GM19351 (cell line): ENCODE measurements around the gene PHLDA1.
A peak's percentile ranks its signal among the peaks of the same experiment; 100 is the strongest.
"Not testable (repeated sequence)": the region's sequence is repeated elsewhere in the genome, so short reads cannot be mapped to it uniquely, and the experiment has no call there.

ENCODE experiments used
- ATAC-seq: cut with Tn5 transposase; IDR thresholded peaks from one replicate; pipeline ENCODE4 v1.9.1; 2021; ENCODE audit warnings: mild to moderate bottlenecking, moderate library complexity; ENCODE audit not compliant: unreplicated experiment

The PHLDA1 gene

DNA sequence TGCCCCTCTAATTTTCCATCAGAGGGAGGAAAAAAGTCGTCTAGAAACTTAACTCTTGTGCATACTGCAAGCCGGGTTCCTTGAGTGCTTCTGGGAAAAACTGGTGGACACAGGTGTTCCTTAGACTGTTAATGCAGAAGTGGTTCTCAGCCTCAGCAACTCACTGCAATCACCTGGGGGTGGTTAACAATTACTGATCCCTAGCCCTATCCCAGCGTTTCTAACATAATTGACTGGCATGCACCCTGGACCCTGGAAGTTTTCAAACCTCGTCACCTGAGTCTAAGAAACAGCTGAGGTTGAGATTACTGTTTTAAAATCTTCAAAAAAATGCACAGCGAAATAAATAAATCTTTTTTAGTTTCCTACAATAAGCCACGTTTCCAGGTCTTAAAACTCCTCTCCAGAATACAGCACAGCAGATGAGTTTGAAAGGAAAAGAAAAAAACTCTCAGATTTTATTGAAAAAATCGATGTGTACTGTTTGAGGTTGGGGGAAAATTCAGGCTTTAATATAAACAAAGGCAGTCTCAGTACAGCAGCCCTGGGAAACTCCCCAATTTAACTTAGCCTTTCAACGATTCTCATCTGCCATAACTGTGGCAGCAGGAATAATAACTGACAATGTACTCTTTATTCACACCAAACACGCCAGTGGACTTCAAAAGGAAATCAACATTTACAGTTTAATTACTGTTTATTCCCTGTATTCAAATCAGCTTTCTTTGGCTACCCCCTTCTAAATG lies 45.4 kb downstream of the PHLDA1 start:
- no peak for ATAC-seq

DNA sequence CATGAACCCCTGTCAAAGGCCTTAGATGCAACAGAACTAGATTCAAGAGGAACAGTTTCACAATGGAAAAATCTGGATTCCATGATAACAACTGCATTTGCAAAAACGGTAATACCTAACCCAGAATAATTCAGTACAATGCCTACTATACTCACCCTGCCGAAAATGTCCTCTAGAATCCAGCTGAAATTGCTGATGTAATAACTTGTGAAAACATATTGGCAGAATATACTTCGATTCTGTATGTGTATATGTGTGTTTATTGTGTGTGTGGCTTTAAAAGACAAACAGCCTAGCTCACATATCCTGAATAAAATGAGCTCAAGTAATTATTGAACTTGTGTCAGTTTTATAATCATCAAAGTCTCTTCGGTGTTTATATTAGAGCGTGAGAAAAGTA lies 46.0 kb downstream of the PHLDA1 start:
- no peak for ATAC-seq

DNA sequence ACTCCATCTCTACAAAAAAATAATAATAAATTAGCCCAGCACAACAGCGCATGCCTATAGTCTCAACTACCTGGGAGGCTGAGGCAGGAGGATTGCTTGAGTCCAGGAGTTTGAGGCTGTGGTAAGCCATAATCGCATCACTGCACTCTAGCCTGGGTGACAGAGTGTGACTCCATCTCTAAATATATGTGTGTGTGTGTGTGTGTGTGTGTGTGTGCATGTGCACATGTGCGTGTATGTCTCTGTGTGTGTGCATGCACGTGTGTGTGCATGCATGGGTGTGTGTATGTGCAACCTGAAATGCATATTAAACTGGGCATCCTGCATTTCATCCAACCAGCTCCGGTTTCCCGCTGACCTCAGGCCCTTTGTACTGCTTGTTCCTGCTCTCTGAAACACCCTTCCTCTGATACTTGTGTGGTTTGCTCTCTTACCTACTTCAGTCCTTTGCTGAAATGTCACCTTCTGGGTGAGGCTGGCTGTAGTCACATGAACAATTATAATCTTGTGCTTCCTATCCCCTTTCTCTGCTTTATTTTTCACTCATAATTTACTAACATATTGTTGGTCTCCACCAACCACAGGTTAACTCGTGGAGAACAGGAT lies 46.9 kb downstream of the PHLDA1 start:
- no peak for ATAC-seq

DNA sequence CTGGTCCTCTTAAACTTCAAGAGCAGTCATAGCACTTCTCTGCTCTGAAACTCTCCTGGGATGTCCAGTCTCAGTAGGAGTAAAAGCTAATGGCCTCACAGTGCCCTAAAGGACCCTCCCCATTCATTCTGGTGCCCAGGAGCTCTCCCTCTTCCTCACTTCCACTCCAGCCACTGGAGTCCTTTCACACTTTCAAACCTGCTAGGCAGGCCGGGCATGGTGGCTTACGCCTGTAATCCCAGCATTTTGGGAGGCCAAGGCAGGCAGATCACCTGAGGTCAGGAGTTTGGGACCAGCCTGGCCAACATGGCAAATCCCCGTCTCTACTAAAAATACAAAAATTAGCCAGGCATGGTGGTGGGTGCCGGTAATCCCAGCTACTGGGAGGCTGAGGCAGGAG lies 47.7 kb downstream of the PHLDA1 start:
- not testable (repeated sequence) for ATAC-seq

DNA sequence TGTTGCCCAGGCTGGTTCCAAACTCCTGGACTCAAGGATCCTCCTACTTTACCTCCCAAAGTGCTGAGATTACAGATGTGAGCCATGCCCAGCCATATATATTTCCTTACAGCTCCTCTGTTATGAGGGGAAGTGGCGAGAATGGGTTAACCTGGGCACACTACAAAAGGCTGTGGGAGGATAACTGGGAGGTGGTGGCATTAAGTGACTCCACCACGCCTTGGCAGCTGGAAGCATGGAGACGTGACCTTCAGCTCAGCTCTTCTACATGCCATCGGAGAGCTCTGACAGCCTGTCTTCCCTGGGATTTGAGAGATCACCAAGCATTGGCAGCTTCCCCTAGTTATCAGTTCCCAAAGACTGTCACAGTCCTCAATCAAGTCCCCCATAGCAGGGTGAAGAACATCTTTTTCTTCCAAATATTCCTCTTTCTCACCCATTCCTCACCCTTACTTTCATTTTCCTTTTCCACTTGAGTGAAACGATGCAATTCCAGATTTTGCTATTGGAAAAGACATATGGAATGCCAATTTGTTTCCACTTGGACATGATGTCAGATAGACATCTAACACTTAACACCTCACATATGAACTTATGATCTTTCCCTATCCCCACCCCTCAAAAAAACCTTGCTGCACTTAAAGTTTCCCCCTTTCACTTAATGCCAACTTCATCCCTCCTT lies 48.5 kb downstream of the PHLDA1 start:
- no peak for ATAC-seq

DNA sequence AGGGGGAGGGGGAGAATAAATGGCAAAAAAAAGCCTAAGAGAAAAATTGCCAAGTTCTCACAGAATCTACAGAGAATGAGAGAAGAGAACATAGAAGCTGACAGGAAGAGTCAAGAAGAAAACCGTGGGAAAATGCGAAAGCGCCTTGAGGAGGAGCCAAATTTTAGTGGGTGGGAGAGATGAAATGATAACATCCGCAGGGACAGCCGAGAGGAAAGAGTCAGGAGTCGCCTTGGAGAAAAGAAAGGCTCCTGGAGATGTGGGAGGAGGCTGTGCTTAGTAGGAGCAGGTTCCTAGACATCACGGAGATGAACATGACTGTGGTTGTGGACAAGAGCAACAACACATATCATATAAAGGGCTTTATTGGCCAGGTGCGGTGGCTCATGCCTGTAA lies 49.4 kb downstream of the PHLDA1 start:
- ATAC-seq, result no peak

DNA sequence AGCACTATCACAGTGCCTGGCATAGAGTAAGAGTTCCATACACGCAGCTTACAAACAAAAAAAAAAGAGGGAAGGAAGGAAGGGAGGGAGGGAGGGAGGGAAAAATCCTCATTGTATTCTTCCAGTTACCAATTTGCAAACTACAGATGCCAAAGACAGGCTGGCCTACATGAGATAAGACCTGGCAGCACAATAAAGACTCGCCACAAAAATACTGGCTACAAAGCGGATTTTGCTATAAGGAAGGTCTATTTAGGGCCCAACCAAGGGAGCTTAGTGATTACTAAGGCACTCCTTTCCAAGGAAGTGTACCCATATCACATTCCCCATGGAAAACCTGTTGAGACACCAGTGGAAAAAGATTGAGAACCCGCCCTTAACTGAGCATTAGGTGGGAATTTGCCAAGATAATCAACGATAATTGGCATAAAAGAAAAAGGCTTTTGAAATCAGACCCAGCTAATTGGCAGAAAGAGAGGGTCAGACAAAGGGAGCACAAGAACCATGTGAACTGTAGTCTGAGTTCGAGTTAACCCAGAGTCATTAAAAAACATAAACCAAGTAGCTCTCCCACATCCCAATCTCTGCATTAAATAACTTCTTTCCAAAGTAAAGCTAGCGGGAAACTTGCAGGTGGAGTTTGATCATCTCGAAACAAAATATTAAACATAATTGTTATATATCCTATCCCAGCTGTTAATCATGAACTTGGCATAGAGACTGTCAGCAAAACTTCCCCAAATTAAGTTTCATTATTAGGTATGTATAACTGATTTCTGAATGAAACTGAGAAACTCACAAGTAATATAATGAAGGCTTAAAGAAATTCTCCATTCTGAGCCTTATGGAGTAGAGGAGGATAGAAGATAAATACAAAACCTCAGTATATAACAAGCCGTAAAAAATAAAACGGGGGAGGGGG lies 50.1 kb downstream of the PHLDA1 start:
- peak; percentile 35 for ATAC-seq

DNA sequence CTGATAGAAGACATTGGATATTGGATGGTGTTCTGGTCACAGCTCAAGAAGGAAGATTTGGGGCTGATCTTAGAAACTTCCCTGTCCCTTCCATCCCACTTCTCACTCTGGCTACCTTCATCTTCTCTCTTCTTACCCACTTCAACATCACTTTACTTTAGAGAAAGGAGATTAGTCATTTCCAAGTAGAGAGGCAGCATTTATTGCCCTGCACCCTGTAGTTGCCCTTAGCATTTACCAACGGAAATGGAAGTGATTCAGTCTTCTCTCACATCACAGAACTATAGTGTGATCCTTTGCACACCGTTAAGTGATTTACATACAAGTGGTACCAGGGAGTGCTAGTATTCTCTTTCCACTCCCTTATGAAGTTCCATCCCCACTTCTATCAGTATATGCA lies 52.4 kb downstream of the PHLDA1 start:
- peak; percentile 21 for ATAC-seq

DNA sequence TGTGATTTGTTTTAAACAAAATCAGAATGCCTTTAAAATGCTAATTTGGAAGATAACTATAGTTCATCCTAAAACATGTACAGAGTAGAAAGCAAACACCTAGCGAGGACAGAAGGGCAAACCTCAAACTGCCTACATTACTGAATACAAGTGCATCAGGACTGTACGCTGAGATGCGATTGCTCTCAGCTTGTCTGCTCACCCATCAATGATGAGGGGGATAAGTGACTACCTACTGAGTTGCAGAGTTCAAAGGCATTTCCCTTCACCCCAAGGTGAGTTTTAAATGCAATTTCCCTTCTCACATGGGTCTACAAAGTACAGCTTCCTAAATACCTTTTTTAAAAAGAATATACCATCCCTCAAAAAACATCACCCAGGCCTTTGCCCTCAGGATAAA lies 52.9 kb downstream of the PHLDA1 start:
- no peak for ATAC-seq

DNA sequence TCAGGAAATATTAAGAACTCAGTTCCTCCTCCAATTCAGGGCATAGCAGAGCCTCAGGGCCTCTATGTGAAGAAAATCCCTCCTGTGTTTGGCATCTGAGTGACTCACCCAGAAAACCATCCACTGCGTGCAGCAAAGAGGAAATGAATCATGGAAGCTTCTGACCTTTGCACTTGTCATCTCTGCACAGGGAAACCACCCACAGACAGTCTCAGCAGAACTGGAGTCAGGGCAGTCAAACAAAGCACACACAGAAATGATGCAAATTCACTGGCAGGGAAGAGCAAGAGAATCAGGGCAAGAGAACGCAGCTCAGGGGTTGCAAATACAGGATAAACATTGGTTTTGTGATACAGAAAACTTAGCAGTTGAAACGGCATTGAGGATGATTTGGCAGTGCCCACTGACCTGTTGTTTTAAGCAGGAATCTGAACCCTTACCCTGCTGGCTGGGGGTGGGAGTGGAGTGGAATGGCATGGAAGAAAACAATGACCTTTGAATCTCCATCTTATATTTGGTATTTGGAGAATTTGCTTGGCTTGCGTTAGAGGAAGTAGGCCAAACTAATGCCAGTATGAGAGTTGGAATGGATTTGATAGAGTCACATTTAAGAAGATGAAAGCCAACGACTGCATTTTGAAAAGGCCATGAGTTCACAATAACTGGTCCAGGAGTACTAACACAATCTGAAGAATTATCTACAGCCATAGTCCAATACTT lies 53.5 kb downstream of the PHLDA1 start:
- ATAC-seq, result peak; percentile 94

DNA sequence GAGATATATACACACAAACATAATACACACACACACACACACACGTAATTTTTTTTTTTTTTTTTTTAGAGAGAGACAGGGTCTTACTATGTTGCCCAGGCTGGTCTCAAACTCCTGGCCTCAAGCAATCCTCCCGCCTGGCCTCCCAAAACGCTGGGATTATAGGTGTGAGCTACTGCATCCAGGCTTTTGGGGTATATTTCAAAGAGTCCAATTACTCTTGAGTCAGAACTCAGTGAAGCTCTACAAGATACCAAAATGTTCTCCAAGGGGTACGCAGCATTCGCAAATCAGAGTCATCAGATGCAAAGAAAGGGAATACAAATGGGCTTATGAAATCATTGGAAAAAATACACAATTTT lies 54.0 kb downstream of the PHLDA1 start:
- ATAC-seq, result peak; percentile 2

DNA sequence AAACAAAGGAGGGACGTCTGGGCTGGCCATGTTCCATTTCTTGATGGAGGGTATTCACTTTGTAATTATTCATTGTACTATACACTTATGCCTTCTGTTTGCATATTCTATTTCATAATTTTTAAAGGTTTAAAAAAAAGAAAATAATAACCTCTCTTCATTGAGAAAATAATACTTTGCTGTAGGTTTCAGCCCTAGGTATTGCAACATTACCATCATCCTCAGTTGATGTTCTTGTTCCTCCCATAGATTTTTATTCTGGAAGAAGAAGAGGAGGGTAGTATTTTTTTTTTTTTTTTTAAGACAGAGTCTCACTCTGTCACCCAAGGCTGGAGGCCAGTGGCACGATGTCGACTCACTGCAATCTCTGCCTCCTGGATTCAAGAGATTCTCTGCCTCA lies 54.7 kb downstream of the PHLDA1 start:
- ATAC-seq, result no peak

DNA sequence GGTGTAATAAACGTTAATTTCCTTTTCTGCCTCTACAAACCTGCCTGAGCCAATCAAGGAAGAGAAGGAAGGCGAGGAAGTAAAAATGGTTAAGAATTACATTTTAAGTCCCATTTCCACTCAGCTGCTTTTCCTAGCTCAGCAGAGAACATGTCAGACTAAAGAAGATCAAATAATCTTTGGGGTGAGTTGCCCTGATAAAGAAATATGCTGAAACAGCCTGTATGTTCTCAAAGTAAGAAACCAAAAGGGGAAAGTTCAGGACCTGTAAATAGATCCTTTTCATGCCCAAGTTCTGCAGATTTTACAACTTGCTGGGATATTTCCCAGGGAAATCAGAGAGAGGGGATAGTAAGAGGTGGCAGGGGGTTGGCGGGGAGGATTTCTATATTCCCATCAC lies 55.5 kb downstream of the PHLDA1 start:
- ATAC-seq, result no peak

DNA sequence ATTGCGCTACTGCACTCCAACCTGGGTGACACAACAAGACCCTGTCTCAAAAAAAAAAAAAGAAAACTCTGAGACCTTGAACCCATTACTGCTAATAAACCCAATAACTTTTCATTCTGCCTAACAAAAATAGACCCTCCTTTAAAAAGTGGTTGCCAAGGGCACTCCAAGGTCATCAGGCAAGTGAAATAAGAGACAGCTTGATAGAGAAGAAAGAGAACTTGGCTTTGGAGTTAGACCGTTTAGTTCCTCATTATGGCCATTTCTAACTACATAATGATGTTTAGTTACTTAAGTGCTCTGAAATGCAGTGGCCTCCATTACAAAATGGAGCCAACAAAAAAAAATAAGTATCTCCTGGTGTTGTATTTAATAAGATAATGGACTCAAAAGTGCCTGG lies 55.9 kb downstream of the PHLDA1 start:
- no peak for ATAC-seq
